ENCODE data around the gene PTPRR. TPM values are rescaled to one million over a fixed set of nuclear protein-coding genes. Genes with fewer than 3 reads are reported as not detected.

Gene PTPRR
- total and polyA plus RNA-seq, 4 donors, result 0.02 to 0.08 TPM; not detected in 2

- Histone ChIP-seq H3K4me3 (ENCODE audit: low read depth in 1 of 3, low read length in 3 of 3) (no peak overlapping the region), H3K36me3 (ENCODE audit: control insufficient read depth in 4 of 4, insufficient read depth in 3 of 4, low read depth in 1 of 4, low read length in 3 of 4) (no peaks in the 10 kb centered on the region), H3K27me3 (ENCODE audit: control insufficient read depth in 4 of 4, insufficient read depth in 4 of 4, low read length in 3 of 4) (peaks cover 0 to 3% (median 0%) of the 10 kb centered on the region in 4 donors), H3K9ac (ENCODE audit: low read depth in 1 of 2, low read length in 2 of 2) (no peak overlapping the region), H3K9me3 (ENCODE audit: control insufficient read depth in 4 of 4, low read length in 3 of 4) (no peaks in the 10 kb centered on the region), H3K27ac (ENCODE audit: low read depth in 1 of 2, low read length in 2 of 2) (no peak overlapping the region), H3K4me1 (ENCODE audit: control insufficient read depth in 4 of 4, insufficient read depth in 4 of 4, low read length in 3 of 4) (no peaks in the 10 kb centered on the region)
- TF ChIP-seq EGR1 (IDR thresholded peaks at IDR 0.05; ENCODE audit: low read depth in 2 of 2), result no peak
- TF ChIP-seq HNF4A (conservative IDR thresholded peaks at IDR 0.05), result no peak
- no peak for TF ChIP-seq FOXA1 (IDR thresholded peaks at IDR 0.05)
- no peak for TF ChIP-seq RXRA (IDR thresholded peaks at IDR 0.05)
- no peak for TF ChIP-seq TAF1 (conservative IDR thresholded peaks at IDR 0.05)
- no peak for TF ChIP-seq ATF3 (IDR thresholded peaks at IDR 0.05)
- no peak for TF ChIP-seq YY1 (IDR thresholded peaks at IDR 0.05)
- no peak for TF ChIP-seq FOXA2 (IDR thresholded peaks at IDR 0.05)
- no peak for TF ChIP-seq MAX (IDR thresholded peaks at IDR 0.05)
- TF ChIP-seq RAD21 (IDR thresholded peaks at IDR 0.05), result no peak
- TF ChIP-seq NR2F2 (IDR thresholded peaks at IDR 0.05), result no peak
- DNase-seq (ENCODE audit: low spot score), result no peak
- WGBS, result 73% methylated on average over 6 of the region's 6 CpGs
These were observed 172.9 kb downstream of the PTPRR start for GRCh38 chr12:70747445-70748260.

GRCh38 chr12:70745048-70745447, 175.5 kb downstream of the PTPRR start:
- TF ChIP-seq RXRA (IDR thresholded peaks at IDR 0.05) (no peak), FOXA2 (IDR thresholded peaks at IDR 0.05) (no peak), RAD21 (IDR thresholded peaks at IDR 0.05) (no peak), FOXA1 (IDR thresholded peaks at IDR 0.05) (no peak), GABPA (IDR thresholded peaks at IDR 0.05 in 1 of 2, conservative IDR thresholded peaks at IDR 0.05 in 1 of 2) (no peak), HNF4A (conservative IDR thresholded peaks at IDR 0.05) (no peak), YY1 (IDR thresholded peaks at IDR 0.05) (no peak), TAF1 (conservative IDR thresholded peaks at IDR 0.05) (no peak), REST (IDR thresholded peaks at IDR 0.05) (no peak), JUND (IDR thresholded peaks at IDR 0.05) (no peak), MAX (IDR thresholded peaks at IDR 0.05) (no peak), CTCF (IDR thresholded peaks at IDR 0.05; ENCODE audit: low read depth, low read length, missing input control) (no peak), ATF3 (IDR thresholded peaks at IDR 0.05) (no peak), NR2F2 (IDR thresholded peaks at IDR 0.05) (no peak), ZBTB33 (IDR thresholded peaks at IDR 0.05) (no peak), SP1 (IDR thresholded peaks at IDR 0.05) (no peak), EGR1 (IDR thresholded peaks at IDR 0.05; ENCODE audit: low read depth in 2 of 2) (no peak), HNF4G (IDR thresholded peaks at IDR 0.05) (no peak)
- H3K9me3 ChIP-seq (ENCODE audit: control insufficient read depth in 4 of 4, low read length in 3 of 4), result no peaks in the 10 kb centered on the region
- DNase-seq (ENCODE audit: low spot score), result no peak
- H3K27ac ChIP-seq (ENCODE audit: low read depth in 1 of 2, low read length in 2 of 2), result no peak overlapping the region
- H3K4me1 ChIP-seq (ENCODE audit: control insufficient read depth in 4 of 4, insufficient read depth in 4 of 4, low read length in 3 of 4), result no peaks in the 10 kb centered on the region
- no peak overlapping the region for H3K4me3 ChIP-seq (ENCODE audit: low read depth in 1 of 3, low read length in 3 of 3)
- no peaks in the 10 kb centered on the region for H3K27me3 ChIP-seq (ENCODE audit: control insufficient read depth in 4 of 4, insufficient read depth in 4 of 4, low read length in 3 of 4)
- no peaks in the 10 kb centered on the region for H3K36me3 ChIP-seq (ENCODE audit: control insufficient read depth in 4 of 4, insufficient read depth in 3 of 4, low read depth in 1 of 4, low read length in 3 of 4)
- no peak overlapping the region for H3K9ac ChIP-seq (ENCODE audit: low read depth in 1 of 2, low read length in 2 of 2)
- 83% methylated on average over 7 of the region's 7 CpGs for WGBS

Measured in liver (tissue), 9 donors.